ENCODE measurements around the gene NOS1AP.

- TF ChIP-seq CTCF (IDR thresholded peaks at IDR 0.05; ENCODE audit: low read length) (no peak), EZH2 (IDR thresholded peaks at IDR 0.05; ENCODE audit: borderline replicate concordance, low read length) (no peak)
Observed at GRCh38 chr1:162178432-162178831, 108.9 kb downstream of the NOS1AP start.

Measured in OCI-LY1 (cell line).